Measurements from ENCODE around the gene AFAP1.

The AFAP1 gene

GRCh38 chr4:7831330-7831729 lies 108.3 kb downstream of the AFAP1 start:
- no peak for TF ChIP-seq CTCF (IDR thresholded peaks at IDR 0.05; ENCODE audit: low read depth, low read length)
- DNase-seq (ENCODE audit: low read depth in 2 of 2) = peak; percentile 75 to 93
- H3K4me3 ChIP-seq (replicated peaks in 1 of 2; ENCODE audit: low read depth in 2 of 2, low read length in 2 of 2) = no peak overlapping the region

DNA sequence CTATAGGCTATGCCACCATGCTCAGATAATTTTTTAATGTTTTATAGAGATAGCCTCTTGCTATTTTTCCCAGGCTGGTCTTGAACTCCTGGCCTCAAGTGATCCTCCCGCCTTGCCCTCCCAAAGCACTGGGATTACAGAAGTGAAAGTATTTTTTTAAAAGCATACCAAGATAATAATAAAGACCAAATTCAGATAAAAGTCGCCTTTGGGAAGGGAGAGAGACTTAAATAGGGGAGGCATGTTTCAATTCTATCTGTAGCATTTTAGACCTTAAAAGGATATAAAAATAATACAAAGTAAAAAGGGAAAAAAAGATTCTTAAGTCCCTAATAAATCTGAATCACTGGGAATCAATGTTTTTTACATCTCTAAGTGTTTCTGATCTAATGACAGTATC lies 108.9 kb downstream of the AFAP1 start:
- TF ChIP-seq CTCF (IDR thresholded peaks at IDR 0.05; ENCODE audit: low read depth, low read length) = no peak
- DNase-seq (ENCODE audit: low read depth in 2 of 2) = no peak
- no peak overlapping the region for H3K4me3 ChIP-seq (replicated peaks in 1 of 2; ENCODE audit: low read depth in 2 of 2, low read length in 2 of 2)

DNA sequence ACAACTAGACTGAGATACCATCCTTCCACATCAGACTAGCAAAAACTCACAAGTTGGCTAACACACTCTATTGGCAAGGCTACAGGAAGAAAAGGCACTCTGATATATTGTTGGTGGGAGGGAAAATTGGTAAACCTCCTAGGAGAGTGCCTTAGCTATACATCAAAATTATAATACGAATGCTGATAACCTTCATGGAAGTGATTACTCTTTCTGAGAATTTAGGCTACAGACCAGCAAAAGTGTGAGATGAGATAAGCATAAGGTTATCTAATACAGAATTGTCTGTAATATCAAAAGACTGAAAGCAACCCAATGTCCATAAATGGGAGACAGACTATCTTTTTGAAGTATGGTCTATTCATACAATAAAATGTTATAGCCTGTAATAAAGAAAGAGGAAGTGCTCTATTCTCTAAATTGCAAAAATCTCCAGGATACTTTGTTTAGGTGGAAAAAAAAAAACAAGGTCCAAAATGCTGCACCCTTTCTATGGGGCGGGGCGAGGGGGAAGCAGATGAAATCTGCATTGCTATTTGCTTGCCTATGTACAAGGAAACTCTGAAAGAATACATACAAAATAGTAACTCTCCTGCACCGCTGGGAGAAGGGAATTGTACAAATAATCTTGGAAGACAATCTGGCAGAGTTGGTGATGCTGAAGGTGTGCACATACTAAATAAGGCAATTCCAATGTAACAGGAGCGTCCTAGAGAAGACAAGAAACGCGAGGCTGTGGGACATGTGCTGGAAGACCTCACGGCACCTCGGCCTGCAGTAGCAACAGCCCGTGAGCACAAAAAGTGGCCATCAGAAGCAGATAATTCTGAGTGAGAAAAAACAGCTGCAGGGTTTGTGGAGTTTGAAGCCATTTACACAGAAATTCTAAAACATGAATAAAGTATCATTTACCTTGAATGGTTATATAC lies 109.7 kb downstream of the AFAP1 start:
- DNase-seq (ENCODE audit: low read depth in 2 of 2) = no peak
- no peak for TF ChIP-seq CTCF (IDR thresholded peaks at IDR 0.05; ENCODE audit: low read depth, low read length)
- H3K4me3 ChIP-seq (replicated peaks in 1 of 2; ENCODE audit: low read depth in 2 of 2, low read length in 2 of 2) = peak overlapping the region in 1 of 2 donors; percentile 9

GRCh38 chr4:7828793-7829301 lies 110.8 kb downstream of the AFAP1 start:
- no peak overlapping the region for H3K4me3 ChIP-seq (replicated peaks in 1 of 2; ENCODE audit: low read depth in 2 of 2, low read length in 2 of 2)
- DNase-seq (ENCODE audit: low read depth in 2 of 2) = peak; percentile 84 to 93
- TF ChIP-seq CTCF (IDR thresholded peaks at IDR 0.05; ENCODE audit: low read depth, low read length) = no peak

- peak; percentile 99 for DNase-seq (ENCODE audit: low read depth in 2 of 2)
- H3K4me3 ChIP-seq (replicated peaks in 1 of 2; ENCODE audit: low read depth in 2 of 2, low read length in 2 of 2) = peak overlapping the region in 1 of 2 donors; percentile 14
- TF ChIP-seq CTCF (IDR thresholded peaks at IDR 0.05; ENCODE audit: low read depth, low read length) = no peak
Measured at GRCh38 chr4:7828011-7828720, 111.5 kb downstream of the AFAP1 start.

- no peak for DNase-seq (ENCODE audit: low read depth in 2 of 2)
- no peak overlapping the region for H3K4me3 ChIP-seq (replicated peaks in 1 of 2; ENCODE audit: low read depth in 2 of 2, low read length in 2 of 2)
- no peak for TF ChIP-seq CTCF (IDR thresholded peaks at IDR 0.05; ENCODE audit: low read depth, low read length)
Measured at GRCh38 chr4:7827566-7827965, 112.1 kb downstream of the AFAP1 start.
